CD8-positive, alpha-beta memory T cell (primary cell): ENCODE results near the gene TIMM23B. TPM values are rescaled to one million over a fixed set of nuclear protein-coding genes. Genes with fewer than 3 reads are reported as not detected.

ENCODE experiments used
- polyA plus RNA-seq: library from polyadenylated mRNA; unstranded; fragments of 300-500 nt; fragmentation: Illumina TruSeq; gene quantifications from one replicate; pipeline ENCODE4 v1.2.3, GENCODE V29; 2021
- total RNA-seq, 2 experiments: library from RNA; stranded (reverse); gene quantifications; one replicate each; pipeline ENCODE4 v1.2.3, GENCODE V29; 2021

TIMM23B gene
- total and polyA plus RNA-seq, 3 experiments from 2014 or later = 15.6 to 18.6 (median 17.5) TPM

Other genes with a start within 250 kb of the TIMM23B start
- under 1 TPM; 0.55 to 0.70 TPM for gene OGDHL, start 179.7 kb upstream of the TIMM23B start, total RNA-seq
- not detected for gene OGDHL, start 179.7 kb upstream of the TIMM23B start, polyA plus RNA-seq
- 10 to 100 TPM; 35.2 to 37.7 TPM for gene PARG, start within 50 bp of the TIMM23B start, total RNA-seq
- 17.3 TPM for gene PARG, start within 50 bp of the TIMM23B start, polyA plus RNA-seq
- 10 to 100 TPM; 14.3 to 14.8 TPM for gene AGAP6, start 46.4 kb downstream of the TIMM23B start, total RNA-seq
- gene AGAP6, start 46.4 kb downstream of the TIMM23B start, polyA plus RNA-seq = 1.8 TPM
- 10 to 100 TPM; 30.9 to 33.2 TPM for gene WASHC2A, start 125.9 kb downstream of the TIMM23B start, total RNA-seq
- gene WASHC2A, start 125.9 kb downstream of the TIMM23B start, polyA plus RNA-seq = 46.1 TPM